Measurements from ENCODE around the gene CCND1.
"Not testable (repeated sequence)": the region's sequence is repeated elsewhere in the genome, so short reads cannot be mapped to it uniquely, and the experiment has no call there.

The CCND1 gene

DNA sequence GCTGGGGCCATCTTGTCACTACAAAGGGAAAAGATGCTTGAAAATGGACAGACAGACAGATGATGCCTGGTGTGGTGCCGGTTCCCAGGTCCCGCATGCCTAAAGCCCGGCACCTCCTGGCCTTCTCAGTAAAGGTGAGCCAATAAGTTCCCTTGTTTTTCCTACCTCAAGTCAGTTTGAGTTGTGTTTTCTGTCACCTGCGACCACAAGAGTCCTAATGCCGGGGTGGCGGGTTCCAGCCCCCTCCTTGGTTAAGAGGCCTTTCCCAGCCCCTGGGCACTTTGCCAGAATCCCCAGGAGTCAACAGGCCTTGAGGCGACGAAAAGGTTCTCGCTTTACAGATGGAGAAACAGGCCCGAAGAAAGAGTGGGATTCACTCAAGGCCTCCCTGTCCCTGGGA, 53.8 kb downstream of the CCND1 start:
- DNase-seq (ENCODE audit: low read depth), result no peak

DNA sequence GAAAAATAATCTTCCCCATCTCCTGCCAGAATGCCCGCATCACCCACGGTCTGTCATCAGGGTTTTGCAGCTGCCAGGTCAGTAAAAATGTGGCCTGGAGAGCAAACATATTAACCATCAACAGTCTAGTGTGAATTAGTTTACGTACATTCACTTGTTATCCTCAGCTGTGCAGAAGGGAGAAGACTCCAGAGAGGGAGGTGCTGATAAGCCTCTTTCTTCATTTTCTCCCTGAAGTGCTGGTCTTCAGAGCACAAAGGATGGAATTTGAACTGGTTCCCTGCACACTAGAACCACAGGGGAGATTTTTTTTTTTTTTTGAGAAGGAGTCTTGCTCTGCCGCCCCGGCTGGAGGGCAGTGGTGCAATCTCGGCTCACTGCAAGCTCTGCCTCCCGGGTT, 54.6 kb downstream of the CCND1 start:
- DNase-seq (ENCODE audit: low read depth), result no peak

DNA sequence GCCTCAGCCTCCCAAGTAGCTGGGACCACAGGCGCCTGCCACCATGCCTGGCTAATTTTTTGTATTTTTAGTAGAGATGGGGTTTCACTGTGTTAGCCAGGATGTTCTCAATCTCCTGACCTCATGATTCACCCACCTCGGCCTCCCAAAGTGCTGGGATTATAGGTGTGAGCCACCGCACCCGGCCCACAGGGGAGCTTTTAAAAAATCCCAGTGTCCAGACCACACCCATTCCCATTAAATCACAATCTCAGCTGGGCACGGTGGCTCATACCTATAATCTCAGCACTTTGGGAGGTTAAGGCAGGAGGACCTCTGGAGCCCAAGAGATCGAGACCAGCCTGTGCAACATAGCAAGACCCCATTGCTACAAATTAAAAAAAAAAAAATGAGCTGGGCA, 55.0 kb downstream of the CCND1 start:
- not testable (repeated sequence) for DNase-seq (ENCODE audit: low read depth)

DNA sequence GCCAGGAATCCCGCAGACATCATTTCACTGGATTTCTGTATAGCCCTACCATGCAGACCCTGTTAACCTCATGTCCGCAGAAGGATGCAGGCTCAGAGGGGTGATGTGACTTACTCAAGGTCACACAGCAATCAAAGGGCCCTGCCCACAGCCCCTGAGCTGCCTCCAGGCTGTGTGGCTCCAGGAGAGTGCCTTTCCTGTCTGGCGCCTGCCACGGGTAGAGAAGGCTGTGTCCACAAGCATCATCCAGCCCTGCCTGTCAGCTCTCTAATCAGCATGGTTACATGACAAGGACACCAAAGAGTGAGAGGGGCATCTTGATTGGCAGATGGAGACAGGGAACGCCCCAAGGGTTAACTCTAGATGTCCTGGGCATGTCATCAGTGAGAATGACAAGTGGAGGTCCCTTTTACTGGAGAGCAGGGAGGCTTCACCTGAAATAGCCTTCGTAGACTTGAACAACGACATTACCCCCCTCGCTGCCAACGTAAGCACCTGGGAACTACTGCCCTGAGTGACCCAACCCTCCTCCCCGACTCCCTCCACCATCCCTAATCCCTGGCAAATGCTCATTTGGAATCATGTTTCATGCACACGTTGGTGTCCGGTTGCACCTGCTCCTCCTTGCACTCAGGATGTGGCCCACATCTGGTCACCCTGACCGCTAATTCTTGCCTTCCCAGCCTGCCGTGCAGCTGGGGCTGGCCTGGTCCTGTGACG, 56.0 kb downstream of the CCND1 start:
- no peak for DNase-seq (ENCODE audit: low read depth)

DNA sequence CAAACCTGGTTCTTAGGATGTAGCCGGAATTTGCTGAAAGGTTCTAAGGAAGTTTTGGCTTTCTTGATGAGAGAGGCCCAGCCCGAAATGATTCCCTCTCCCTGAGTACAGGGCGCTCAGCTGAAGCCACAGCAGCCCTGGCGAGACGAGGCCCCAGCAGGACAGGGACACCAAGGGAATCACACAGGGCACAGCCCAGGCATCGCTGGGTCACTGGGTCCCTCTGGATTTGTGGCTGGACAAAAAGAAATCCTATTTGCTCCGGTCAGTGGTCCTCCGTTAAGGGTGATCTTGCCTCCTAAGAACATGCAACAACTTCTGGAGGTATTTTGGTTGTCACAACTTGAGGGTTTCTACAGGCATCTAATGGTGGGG, 56.5 kb downstream of the CCND1 start:
- DNase-seq (ENCODE audit: low read depth), result no peak

DNA sequence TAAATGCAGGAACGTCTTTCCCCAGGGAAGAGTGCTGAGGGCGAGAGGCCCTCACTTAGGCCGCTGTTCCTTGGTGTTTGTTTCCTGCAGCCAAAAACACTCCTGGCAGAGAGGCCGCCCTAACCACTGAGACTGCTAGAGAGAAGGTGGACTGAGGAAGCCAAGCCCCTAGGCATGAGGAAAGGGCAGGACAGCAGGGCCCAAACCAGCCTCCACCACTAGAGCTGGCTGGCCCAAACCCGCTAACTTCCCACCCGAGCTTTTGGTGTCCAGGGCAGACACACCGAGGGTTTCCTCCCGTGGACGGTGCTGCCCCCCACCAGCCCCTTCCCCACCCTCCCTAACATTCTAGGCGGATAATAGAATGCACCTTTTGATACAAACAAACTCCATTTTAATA, 56.9 kb downstream of the CCND1 start:
- no peak for DNase-seq (ENCODE audit: low read depth)

DNA sequence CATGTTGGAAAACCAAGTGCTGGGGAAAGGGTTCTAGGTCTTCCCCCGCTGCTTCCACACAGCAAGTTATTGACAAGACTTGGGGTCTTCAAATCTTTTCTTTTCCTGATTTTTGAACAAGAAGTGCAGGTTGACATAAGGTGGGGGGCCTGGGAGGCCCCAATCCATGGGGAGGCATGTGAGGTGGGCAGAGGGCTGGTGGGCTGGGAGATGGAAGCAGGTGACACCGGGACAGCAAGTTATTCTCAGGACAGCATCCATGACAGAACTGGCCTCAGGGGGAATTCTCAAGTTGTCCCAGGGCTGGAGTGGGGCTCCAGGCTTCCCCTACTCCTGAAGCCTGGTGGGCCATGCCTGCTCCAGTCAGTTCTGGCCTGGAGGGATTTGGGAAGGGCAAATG, 57.4 kb downstream of the CCND1 start:
- no peak for DNase-seq (ENCODE audit: low read depth)

DNA sequence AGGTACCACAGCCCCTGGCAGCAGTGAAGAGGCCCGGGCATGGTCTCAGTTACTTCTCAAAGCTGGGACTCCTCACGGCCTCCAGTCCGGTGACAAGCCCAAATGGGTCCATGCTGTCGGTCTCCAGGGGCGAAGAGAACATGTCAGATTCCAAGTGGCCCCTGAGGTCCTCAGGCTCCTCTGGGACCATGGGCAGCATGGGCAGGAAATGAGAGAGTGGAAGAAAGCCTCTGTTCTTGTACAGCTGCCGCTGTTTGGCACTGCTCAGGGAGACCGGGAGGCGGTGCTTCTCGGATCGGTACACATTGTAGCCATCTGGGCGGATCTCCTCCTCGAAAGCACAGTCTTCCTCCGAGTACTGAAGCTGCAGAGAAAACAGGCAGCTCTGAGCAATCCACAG, 58.3 kb downstream of the CCND1 start:
- DNase-seq (ENCODE audit: low read depth), result no peak

DNA sequence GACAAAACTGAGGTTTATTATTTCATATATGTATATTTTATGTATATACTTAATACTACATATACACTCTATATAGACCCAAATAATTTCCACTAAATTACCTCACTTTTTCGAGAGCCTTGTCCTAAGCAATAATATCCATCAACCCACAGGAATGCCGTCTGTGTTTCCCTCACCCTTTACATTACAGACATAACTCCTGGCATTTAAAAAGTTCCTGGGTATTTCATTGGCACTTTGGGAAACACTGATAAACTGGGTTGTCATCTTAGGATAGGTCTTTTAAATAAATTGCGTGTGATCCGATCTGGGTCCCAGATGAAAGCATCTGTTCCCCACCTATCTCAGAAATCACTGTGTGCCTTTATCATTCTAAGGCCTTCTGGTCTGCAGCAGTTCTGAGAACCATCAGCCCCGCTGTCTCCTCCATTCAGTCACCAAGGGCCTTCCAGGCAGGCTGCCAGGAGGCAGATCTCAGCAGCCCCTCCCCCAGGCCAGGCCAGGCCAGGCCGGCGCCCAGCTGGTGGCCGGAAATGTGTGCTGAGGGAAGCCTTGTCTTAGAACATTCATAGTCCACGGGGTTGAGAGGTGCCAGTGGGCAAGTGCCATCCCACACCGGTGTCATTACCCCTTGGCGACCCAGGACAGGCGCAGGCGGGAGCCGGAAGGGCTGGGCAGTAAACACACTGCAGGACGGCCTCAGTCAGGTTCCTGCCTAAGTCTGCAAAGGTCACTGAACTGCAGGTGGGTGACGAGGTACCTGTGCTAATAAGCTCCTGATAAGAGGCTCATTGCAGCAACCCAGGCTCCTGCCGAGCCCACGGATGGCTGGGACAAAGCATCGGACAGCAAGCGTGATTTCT, 59.6 kb downstream of the CCND1 start:
- no peak for DNase-seq (ENCODE audit: low read depth)

DNA sequence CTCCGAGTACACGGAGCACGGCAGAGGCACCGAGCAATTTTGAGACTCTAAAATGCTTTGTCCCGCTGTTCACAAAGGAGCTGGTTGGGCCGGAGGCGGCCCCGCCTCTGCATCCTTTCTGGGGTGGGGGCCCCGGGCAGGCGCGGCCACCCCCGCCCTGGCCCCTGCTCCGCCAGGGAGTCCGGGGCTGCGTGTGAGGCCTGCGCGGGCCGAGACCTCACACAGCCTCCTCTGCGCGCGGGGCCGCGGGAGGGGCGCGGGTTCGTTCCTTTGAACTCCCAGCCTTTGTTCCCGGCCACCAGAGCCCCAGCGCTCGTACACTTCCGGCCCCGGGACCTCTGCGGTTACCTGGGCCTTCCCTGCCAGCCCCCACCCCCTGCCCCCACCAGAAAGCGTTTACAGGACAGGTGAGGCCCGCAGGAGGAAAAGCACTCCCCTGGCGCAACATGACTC, 61.3 kb downstream of the CCND1 start:
- no peak for DNase-seq (ENCODE audit: low read depth)

DNA sequence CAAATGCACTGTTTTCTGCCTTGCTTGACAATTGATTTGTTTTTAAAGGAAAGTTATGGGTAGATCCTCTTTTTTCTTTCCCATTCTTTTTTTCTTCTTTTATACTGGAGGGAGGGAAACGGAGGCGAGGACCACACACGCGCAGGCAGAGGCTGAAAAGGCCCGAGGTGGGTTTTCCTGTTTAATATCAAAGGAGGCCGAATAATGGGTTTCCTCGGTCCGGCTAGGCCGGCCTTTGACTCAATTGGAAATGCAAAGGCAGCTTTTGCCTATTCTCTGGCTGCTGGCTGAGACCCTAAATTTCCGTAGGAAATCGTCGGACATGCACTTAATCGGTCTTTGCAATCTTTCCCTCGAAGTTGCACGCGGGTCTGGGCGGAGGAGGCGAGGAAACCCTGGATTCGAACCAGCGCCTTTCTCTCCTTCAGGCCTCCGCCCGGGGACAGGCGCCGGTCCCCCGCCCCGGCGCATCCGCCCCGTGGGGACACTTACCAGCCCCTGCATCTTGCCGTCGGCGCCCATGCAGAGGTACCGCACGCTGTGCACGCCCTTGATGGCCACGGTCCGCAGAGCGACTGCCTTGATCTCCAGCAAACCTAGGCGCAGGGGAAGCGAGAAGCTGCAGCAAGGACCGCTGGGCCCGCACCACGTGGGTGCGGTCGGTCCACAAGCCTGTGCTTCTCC, 62.0 kb downstream of the CCND1 start:
- DNase-seq (ENCODE audit: low read depth), result no peak

DNA sequence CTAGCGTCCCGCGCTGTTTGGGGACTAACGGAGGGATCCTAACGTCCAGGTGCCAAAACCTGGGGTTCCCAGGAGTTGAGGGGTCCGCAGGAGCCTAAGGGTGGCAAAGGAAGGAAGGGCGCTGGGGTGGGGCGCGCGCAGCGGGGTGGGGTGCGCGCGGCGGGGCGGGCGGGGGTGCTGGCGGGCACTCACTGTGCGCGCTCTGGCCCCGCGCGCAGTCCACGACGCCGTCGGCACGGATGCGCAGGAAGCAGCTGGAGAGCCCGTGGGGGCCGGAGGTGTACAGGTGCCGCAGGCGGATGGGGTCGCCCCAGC, 62.5 kb downstream of the CCND1 start:
- no peak for DNase-seq (ENCODE audit: low read depth)
